PC-3 (cell line): ENCODE data around the gene SAE1. TPM values are rescaled to one million over a fixed set of nuclear protein-coding genes. Genes with fewer than 3 reads are reported as not detected.

Experiments used
- ATAC-seq: fragments of 200-7000 bp; cut with Tn5 transposase; 2 replicates; pipeline ENCODE4 v1.9.1; 2020; ENCODE audit warnings: mild to moderate bottlenecking, moderate library complexity
- BruUV-seq: library from RNA; stranded (reverse); fragments of 400-500 nt; replicated peaks from 2 replicates; lab custom pipeline; 2021; lab: Mats Ljungman, UMichigan
- CTCF ChIA-PET: fragments of 300-600 bp; sonication (Branson Sonifier 250); formaldehyde crosslinking; loops from one replicate; lab custom pipeline; 2022; ENCODE audit warnings: antibody characterized with exemption; lab: Charles Lee
- POLR2A ChIA-PET: fragments of 300-600 bp; sonication (Branson Sonifier 250); formaldehyde crosslinking; loops from one replicate; lab custom pipeline; 2022; ENCODE audit warnings: antibody characterized with exemption; ENCODE audit not compliant: unreplicated experiment; lab: Charles Lee
- DNase-seq: peaks from one replicate; pipeline ENCODE4 v3.0.0-alpha.2; 2015
- H2AFZ ChIP-seq: fragments of 300-600 bp; sonication (generic); 2 replicates; pipeline ENCODE4 v1.6.0; 2016; ENCODE audit warnings: antibody characterized with exemption, low read length
- H3F3A ChIP-seq: fragments of 300-600 bp; sonication (generic); one replicate; pipeline ENCODE4 v1.6.0; 2017; ENCODE audit warnings: antibody characterized with exemption, low read length, control low read depth, mild to moderate bottlenecking; ENCODE audit not compliant: unreplicated experiment
- H3K27ac ChIP-seq: fragments of 300-600 bp; sonication (generic); 2 replicates; pipeline ENCODE4 v1.5.1; 2016; ENCODE audit warnings: mild to moderate bottlenecking, low read length
- H3K27me3 ChIP-seq: fragments of 300-600 bp; sonication (generic); 2 replicates; pipeline ENCODE4 v1.6.1; 2016; ENCODE audit warnings: low read length, mixed read lengths
- H3K36me3 ChIP-seq: fragments of 300-600 bp; sonication (generic); 2 replicates; pipeline ENCODE4 v1.6.1; 2016; ENCODE audit warnings: low read depth, mixed run types, low read length, mixed read lengths
- H3K4me1 ChIP-seq: fragments of 300-600 bp; sonication (generic); 2 replicates; pipeline ENCODE4 v1.5.1; 2016; ENCODE audit warnings: low read length; ENCODE audit not compliant: insufficient read depth
- H3K4me2 ChIP-seq: fragments of 300-600 bp; sonication (generic); 2 replicates; pipeline ENCODE4 v1.6.0; 2016; ENCODE audit warnings: low read length
- H3K4me3 ChIP-seq: fragments of 300-600 bp; sonication (generic); 2 replicates; pipeline ENCODE4 v1.5.1; 2016; ENCODE audit warnings: mild to moderate bottlenecking, low read length, mixed read lengths
- H3K79me2 ChIP-seq: fragments of 300-600 bp; sonication (generic); 2 replicates; pipeline ENCODE4 v1.6.1; 2017; ENCODE audit warnings: low read length, mixed read lengths
- H3K9ac ChIP-seq: fragments of 300-600 bp; sonication (generic); 2 replicates; pipeline ENCODE4 v1.6.0; 2016; ENCODE audit warnings: mild to moderate bottlenecking, low read length
- H3K9me2 ChIP-seq: fragments of 300-600 bp; sonication (generic); replicated peaks from 2 replicates; pipeline ENCODE4 v1.6.1; 2016; ENCODE audit warnings: mixed run types, low read length, mixed read lengths
- H3K9me3 ChIP-seq: fragments of 300-600 bp; sonication (generic); 2 replicates; pipeline ENCODE4 v1.6.1; 2016; ENCODE audit warnings: low read length, mixed read lengths
- H4K20me1 ChIP-seq: fragments of 300-600 bp; sonication (generic); 2 replicates; pipeline ENCODE4 v1.6.1; 2016; ENCODE audit warnings: low read length, mixed read lengths
- CTCF ChIP-seq: fragments of 300-600 bp; sonication (generic); conservative IDR thresholded peaks from 2 replicates; pipeline ENCODE4 v1.5.1; 2017; ENCODE audit warnings: antibody characterized with exemption, low read depth, mild to moderate bottlenecking, low read length
- EZH2 ChIP-seq: fragments of 300-600 bp; sonication (generic); IDR thresholded peaks from one replicate; pipeline ENCODE4 v1.6.1; 2017; ENCODE audit warnings: antibody characterized with exemption, mild to moderate bottlenecking, low read length; ENCODE audit not compliant: unreplicated experiment
- EZH2phosphoT487 ChIP-seq: fragments of 300-600 bp; sonication (generic); IDR thresholded peaks from 2 replicates; pipeline ENCODE4 v1.6.1; 2018; ENCODE audit warnings: mild to moderate bottlenecking, antibody characterized with exemption, low read length, borderline replicate concordance
- intact Hi-C: fragments of 100-400 bp; cut with micrococcal nuclease; formaldehyde crosslinking; loops from 2 replicates; pipeline ENCODE4 v1.9.0; 2023
- total RNA-seq: library from RNA; depleted of rRNA; stranded (reverse); fragments of >200 nt; gene quantifications from 2 replicates; pipeline ENCODE4 v1.2.3, GENCODE V29; 2014

The SAE1 gene
- total RNA-seq, 1 experiment from 2014 or later = 99.7 TPM

GRCh38 chr19:47151627-47152026 lies 21.0 kb downstream of the SAE1 start:
- H3K79me2 ChIP-seq = peaks cover 23% of the 10 kb centered on the region
- ChIA-PET CTCF (no interaction called here), POLR2A (no interaction called here)
- no peaks in the 10 kb centered on the region for H3K27me3 ChIP-seq
- DNase-seq (no peak), ATAC-seq (no peak)
- TF ChIP-seq EZH2phosphoT487 (no peak), EZH2 (no peak), CTCF (no peak)
- H2AFZ ChIP-seq = no peak overlapping the region
- no peaks in the 10 kb centered on the region for H3K9me3 ChIP-seq
- H3K4me3 ChIP-seq = peak overlapping the region; percentile 35; the same call in 1 of the 2 replicates
- no TSS peak for BruUV-seq
- H4K20me1 ChIP-seq = no peaks in the 10 kb centered on the region; the same call in 1 of the 2 replicates
- H3K36me3 ChIP-seq = peaks cover 37% of the 10 kb centered on the region
- H3K9ac ChIP-seq = no peak overlapping the region
- peak overlapping the region; percentile 75 for H3K27ac ChIP-seq
- H3K9me2 ChIP-seq = no peaks in the 10 kb centered on the region
- intact Hi-C loops = loop anchor here (5.0 kb wide), 1 partner anchor 41 kb away; no protein-coding TSS in a partner anchor
- H3K4me2 ChIP-seq = peak overlapping the region; percentile 71
- H3K4me1 ChIP-seq = peaks cover 27% of the 10 kb centered on the region
- peaks cover 5% of the 10 kb centered on the region for H3F3A ChIP-seq

- H3F3A ChIP-seq = peaks cover 5% of the 10 kb centered on the region
- peaks cover 22% of the 10 kb centered on the region for H3K79me2 ChIP-seq
- H3K36me3 ChIP-seq = peaks cover 39% of the 10 kb centered on the region
- peak overlapping the region; percentile 75 for H3K27ac ChIP-seq
- no peak overlapping the region for H3K9ac ChIP-seq
- H3K9me3 ChIP-seq = no peaks in the 10 kb centered on the region
- no peaks in the 10 kb centered on the region for H3K27me3 ChIP-seq
- H3K4me1 ChIP-seq = peaks cover 31% of the 10 kb centered on the region
- H2AFZ ChIP-seq = no peak overlapping the region
- ChIA-PET POLR2A (interaction anchor here (0.6 kb wide), 1 partner anchor 39 kb away, joined by 4 read pairs; the partner anchor contains the start of gene ZC3H4), CTCF (interaction anchor here (0.6 kb wide), 1 partner anchor 92 kb away, joined by 3 read pairs; no protein-coding TSS in a partner anchor)
- DNase-seq (no peak), ATAC-seq (no peak)
- BruUV-seq = no TSS peak
- H3K4me2 ChIP-seq = peak overlapping the region; percentile 71
- no peaks in the 10 kb centered on the region for H3K9me2 ChIP-seq
- peak overlapping the region; percentile 35; the same call in 1 of the 2 replicates for H3K4me3 ChIP-seq
- TF ChIP-seq CTCF (no peak), EZH2 (no peak), EZH2phosphoT487 (no peak)
- intact Hi-C loops = loop anchor here (5.0 kb wide), 1 partner anchor 40 kb away; no protein-coding TSS in a partner anchor
- H4K20me1 ChIP-seq = no peaks in the 10 kb centered on the region; the same call in 1 of the 2 replicates
Measured at GRCh38 chr19:47152205-47152604, 21.6 kb downstream of the SAE1 start.

GRCh38 chr19:47152632-47153031 lies 22.0 kb downstream of the SAE1 start:
- Histone ChIP-seq H3K79me2 (peaks cover 22% of the 10 kb centered on the region), H3K4me3 (peak overlapping the region; percentile 35; the same call in 1 of the 2 replicates), H3K27ac (peak overlapping the region; percentile 75), H3K36me3 (peaks cover 39% of the 10 kb centered on the region), H2AFZ (no peak overlapping the region), H4K20me1 (no peaks in the 10 kb centered on the region; the same call in 1 of the 2 replicates), H3K9me2 (no peaks in the 10 kb centered on the region), H3K9ac (no peak overlapping the region), H3K4me1 (peaks cover 35% of the 10 kb centered on the region), H3K27me3 (no peaks in the 10 kb centered on the region), H3K9me3 (no peaks in the 10 kb centered on the region), H3K4me2 (peak overlapping the region; percentile 71), H3F3A (peaks cover 5% of the 10 kb centered on the region)
- CTCF ChIA-PET = no interaction called here
- no TSS peak for BruUV-seq
- POLR2A ChIA-PET = interaction anchor here (0.6 kb wide), 1 partner anchor 39 kb away, joined by 4 read pairs; the partner anchor contains the start of gene ZC3H4
- intact Hi-C loops = loop anchor here (5.0 kb wide), 1 partner anchor 40 kb away; no protein-coding TSS in a partner anchor
- peak; percentile 86 for DNase-seq
- no peak for TF ChIP-seq CTCF
- no peak for TF ChIP-seq EZH2phosphoT487
- no peak for TF ChIP-seq EZH2
- ATAC-seq = peak; percentile 63
